Left hindlimb (tissue), 1 donor: ENCODE data around the gene CFAP90.

ENCODE experiments used
- DNase-seq: peaks from one replicate; pipeline ENCODE4 v3.0.0-alpha.2; 2018

The CFAP90 gene

GRCh38 chr5:7816535-7816901 is 34.4 kb downstream of the CFAP90 start:
- DNase-seq: no peak

- peak; percentile 80 for DNase-seq
Observed at GRCh38 chr5:7815892-7816534, 34.9 kb downstream of the CFAP90 start.

GRCh38 chr5:7814816-7815215 is 36.1 kb downstream of the CFAP90 start:
- no peak for DNase-seq

- DNase-seq: no peak
Observed at GRCh38 chr5:7813576-7813975, 37.4 kb downstream of the CFAP90 start.

- no peak for DNase-seq
Observed at GRCh38 chr5:7813007-7813406, 37.9 kb downstream of the CFAP90 start.

GRCh38 chr5:7811715-7812114 is 39.2 kb downstream of the CFAP90 start:
- DNase-seq: no peak

- no peak for DNase-seq
Observed at GRCh38 chr5:7808998-7809397, 41.9 kb downstream of the CFAP90 start.

- DNase-seq: no peak
Observed at GRCh38 chr5:7805379-7805778, 45.6 kb downstream of the CFAP90 start.

GRCh38 chr5:7803937-7804336 is 47.0 kb downstream of the CFAP90 start:
- DNase-seq: no peak

- DNase-seq: no peak
Observed at GRCh38 chr5:7802855-7803254, 48.1 kb downstream of the CFAP90 start.

- no peak for DNase-seq
Observed at GRCh38 chr5:7801891-7802614, 48.9 kb downstream of the CFAP90 start.

- DNase-seq: no peak
Observed at GRCh38 chr5:7795306-7795705, 55.6 kb downstream of the CFAP90 start.

GRCh38 chr5:7794823-7795222 is 56.1 kb downstream of the CFAP90 start:
- DNase-seq: no peak

GRCh38 chr5:7794311-7794710 is 56.6 kb downstream of the CFAP90 start:
- no peak for DNase-seq

GRCh38 chr5:7793895-7794294 is 57.0 kb downstream of the CFAP90 start:
- DNase-seq: no peak

GRCh38 chr5:7789567-7789966 is 61.4 kb downstream of the CFAP90 start:
- no peak for DNase-seq

GRCh38 chr5:7787770-7788169 is 63.2 kb downstream of the CFAP90 start:
- no peak for DNase-seq

GRCh38 chr5:7784683-7785380 is 66.1 kb downstream of the CFAP90 start:
- no peak for DNase-seq

- no peak for DNase-seq
Observed at GRCh38 chr5:7781899-7782298, 69.0 kb downstream of the CFAP90 start.
